DOHH2 (cell line): ENCODE results near the gene KDM1A.

Source experiments
- EZH2phosphoT487 ChIP-seq: fragments of 200-600 bp; sonication (generic); IDR thresholded peaks from 2 replicates; pipeline ENCODE4 v1.6.1; 2017; ENCODE audit warnings: borderline replicate concordance, mild to moderate bottlenecking, antibody characterized with exemption, low read length, moderate library complexity, mixed read lengths
- TF ChIP-seq, protein P1 (sequence below): fragments of 200-600 bp; sonication (generic); IDR thresholded peaks from one replicate; pipeline ENCODE4 v1.5.1; 2014; ENCODE audit warnings: antibody characterized with exemption, mild to moderate bottlenecking, low read depth, low read length; ENCODE audit not compliant: poor library complexity, severe bottlenecking

DNA sequence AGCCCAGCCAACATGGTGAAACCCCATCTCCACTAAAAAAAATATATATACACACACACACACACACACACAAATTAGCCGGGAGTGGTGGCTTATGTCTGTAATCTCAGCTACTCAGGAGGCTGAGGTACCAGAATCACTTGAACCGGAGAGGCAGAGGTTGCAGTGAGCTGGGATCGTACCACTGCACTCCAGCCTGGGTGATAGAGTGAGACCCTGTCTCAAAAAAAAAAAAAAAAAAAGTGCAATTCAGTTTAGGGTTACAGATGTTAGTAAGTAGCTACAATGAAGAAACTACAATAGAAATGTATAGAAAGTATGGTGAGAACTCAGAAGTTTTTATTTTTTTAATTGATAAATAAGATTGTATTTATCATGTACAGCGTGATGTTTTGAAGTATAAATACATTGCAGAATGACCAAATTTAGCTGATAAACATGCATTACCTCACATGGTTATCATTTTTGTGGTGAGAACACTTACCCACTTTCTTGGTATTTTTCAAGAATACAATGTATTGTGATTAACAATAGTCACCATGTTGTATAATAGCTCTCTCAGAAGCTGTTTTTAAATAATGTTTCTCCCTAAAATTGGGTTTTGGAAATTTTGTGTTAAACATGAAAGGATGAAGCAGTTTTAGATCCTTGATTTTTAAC is 17.9 kb downstream of the KDM1A start:
- TF ChIP-seq, protein P1, sequence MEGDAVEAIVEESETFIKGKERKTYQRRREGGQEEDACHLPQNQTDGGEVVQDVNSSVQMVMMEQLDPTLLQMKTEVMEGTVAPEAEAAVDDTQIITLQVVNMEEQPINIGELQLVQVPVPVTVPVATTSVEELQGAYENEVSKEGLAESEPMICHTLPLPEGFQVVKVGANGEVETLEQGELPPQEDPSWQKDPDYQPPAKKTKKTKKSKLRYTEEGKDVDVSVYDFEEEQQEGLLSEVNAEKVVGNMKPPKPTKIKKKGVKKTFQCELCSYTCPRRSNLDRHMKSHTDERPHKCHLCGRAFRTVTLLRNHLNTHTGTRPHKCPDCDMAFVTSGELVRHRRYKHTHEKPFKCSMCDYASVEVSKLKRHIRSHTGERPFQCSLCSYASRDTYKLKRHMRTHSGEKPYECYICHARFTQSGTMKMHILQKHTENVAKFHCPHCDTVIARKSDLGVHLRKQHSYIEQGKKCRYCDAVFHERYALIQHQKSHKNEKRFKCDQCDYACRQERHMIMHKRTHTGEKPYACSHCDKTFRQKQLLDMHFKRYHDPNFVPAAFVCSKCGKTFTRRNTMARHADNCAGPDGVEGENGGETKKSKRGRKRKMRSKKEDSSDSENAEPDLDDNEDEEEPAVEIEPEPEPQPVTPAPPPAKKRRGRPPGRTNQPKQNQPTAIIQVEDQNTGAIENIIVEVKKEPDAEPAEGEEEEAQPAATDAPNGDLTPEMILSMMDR, result no peak
- no peak for TF ChIP-seq EZH2phosphoT487
